HepG2 (cell line): ENCODE results near the gene HPCAL1. TPM values are rescaled to one million over a fixed set of nuclear protein-coding genes. Genes with fewer than 3 reads are reported as not detected.
A peak's percentile ranks its signal among the peaks of the same experiment; 100 is the strongest.

Experiments
- FOXO1 ChIP-seq: sonication (generic); formaldehyde crosslinking; IDR thresholded peaks from 2 replicates; pipeline ENCODE4 v1.4.0; 2020; ENCODE audit warnings: missing genetic modification reagents
- ISL2 ChIP-seq: sonication (generic); formaldehyde crosslinking; IDR thresholded peaks from 2 replicates; pipeline ENCODE4 v1.5.0; 2020; ENCODE audit warnings: missing genetic modification reagents
- REL ChIP-seq: sonication (generic); formaldehyde crosslinking; conservative IDR thresholded peaks from 2 replicates; pipeline ENCODE4 v1.8.0; 2022; ENCODE audit warnings: mild to moderate bottlenecking, missing genetic modification reagents, moderate library complexity
- SP4 ChIP-seq: sonication (generic); formaldehyde crosslinking; IDR thresholded peaks from 2 replicates; pipeline ENCODE4 v1.8.1; 2023; ENCODE audit warnings: mild to moderate bottlenecking, missing genetic modification reagents
- ZFY ChIP-seq: sonication (generic); formaldehyde crosslinking; IDR thresholded peaks from 2 replicates; pipeline ENCODE4 v1.4.0; 2020; ENCODE audit warnings: missing genetic modification reagents
- ZFYVE20 ChIP-seq: sonication (generic); formaldehyde crosslinking; IDR thresholded peaks from 2 replicates; pipeline ENCODE4 v1.8.0; 2023; ENCODE audit warnings: low read depth, mild to moderate bottlenecking, moderate library complexity, missing genetic modification reagents, borderline replicate concordance
- ZNF550 ChIP-seq: sonication (generic); formaldehyde crosslinking; IDR thresholded peaks from 2 replicates; pipeline ENCODE4 v1.4.0; 2020; ENCODE audit warnings: mild to moderate bottlenecking, missing genetic modification reagents, borderline replicate concordance
- ZNF607 ChIP-seq: sonication (generic); formaldehyde crosslinking; IDR thresholded peaks from 2 replicates; pipeline ENCODE4 v1.5.1; 2020; ENCODE audit warnings: missing genetic modification reagents, mild to moderate bottlenecking, borderline replicate concordance
- ZNF770 ChIP-seq: sonication (generic); formaldehyde crosslinking; IDR thresholded peaks from 2 replicates; pipeline ENCODE4 v1.5.0; 2020; ENCODE audit warnings: mild to moderate bottlenecking, missing genetic modification reagents
- ZSCAN29 ChIP-seq: sonication (generic); formaldehyde crosslinking; conservative IDR thresholded peaks from 2 replicates; pipeline ENCODE4 v1.4.0; 2020; ENCODE audit warnings: mild to moderate bottlenecking, missing genetic modification reagents
- polyA plus RNA-seq, 8 experiments: library from polyadenylated mRNA; depleted of rRNA in 3 of 8; stranded (reverse) in 7 of 8; unstranded in 1 of 8; fragments of >200 nt; fragmentation: Illumina TruSeq in 4 of 8; extraction: Trizol in 4 of 8; gene quantifications; 2 replicates each; pipeline versions ENCODE4 v1.2.1 to v1.2.3, GENCODE V29; 2011 to 2016; ENCODE audit warnings: low read depth in 4 of 8, missing spikeins in 1 of 8, mixed read lengths in 1 of 8; ENCODE audit not compliant: insufficient read depth in 1 of 8
- total RNA-seq, 5 experiments: library from RNA; depleted of rRNA; stranded (reverse); fragments of >200 nt; fragmentation: Illumina TruSeq; extraction: Trizol; gene quantifications; 2 replicates each; pipeline ENCODE4 v1.2.3, GENCODE V29; 2016; ENCODE audit warnings: low read depth in 1 of 5
- TF ChIP-seq, protein P1 (sequence below): sonication (generic); formaldehyde crosslinking; IDR thresholded peaks from 2 replicates; pipeline ENCODE4 v1.5.0; 2020; ENCODE audit warnings: mild to moderate bottlenecking, missing genetic modification reagents, borderline replicate concordance
- TF ChIP-seq, protein P2 (sequence below): IDR thresholded peaks from 2 replicates; pipeline ENCODE4 v1.6.1; 2016; ENCODE audit warnings: mild to moderate bottlenecking, missing biosample characterization, missing genetic modification reagents
- TF ChIP-seq, protein P3 (sequence below): sonication (generic); formaldehyde crosslinking; IDR thresholded peaks from 2 replicates; pipeline ENCODE4 v1.4.0; 2020; ENCODE audit warnings: missing genetic modification reagents
- TF ChIP-seq, protein P4 (sequence below): sonication (generic); formaldehyde crosslinking; IDR thresholded peaks from 2 replicates; pipeline ENCODE4 v1.5.0; 2020; ENCODE audit warnings: mild to moderate bottlenecking, missing genetic modification reagents, borderline replicate concordance

The HPCAL1 gene
- total and polyA plus RNA-seq, 2 of the 13 experiments (the other 11 are each of a cell fraction or from before 2014, with no cell fraction given), result 29.5 to 29.9 TPM

DNA sequence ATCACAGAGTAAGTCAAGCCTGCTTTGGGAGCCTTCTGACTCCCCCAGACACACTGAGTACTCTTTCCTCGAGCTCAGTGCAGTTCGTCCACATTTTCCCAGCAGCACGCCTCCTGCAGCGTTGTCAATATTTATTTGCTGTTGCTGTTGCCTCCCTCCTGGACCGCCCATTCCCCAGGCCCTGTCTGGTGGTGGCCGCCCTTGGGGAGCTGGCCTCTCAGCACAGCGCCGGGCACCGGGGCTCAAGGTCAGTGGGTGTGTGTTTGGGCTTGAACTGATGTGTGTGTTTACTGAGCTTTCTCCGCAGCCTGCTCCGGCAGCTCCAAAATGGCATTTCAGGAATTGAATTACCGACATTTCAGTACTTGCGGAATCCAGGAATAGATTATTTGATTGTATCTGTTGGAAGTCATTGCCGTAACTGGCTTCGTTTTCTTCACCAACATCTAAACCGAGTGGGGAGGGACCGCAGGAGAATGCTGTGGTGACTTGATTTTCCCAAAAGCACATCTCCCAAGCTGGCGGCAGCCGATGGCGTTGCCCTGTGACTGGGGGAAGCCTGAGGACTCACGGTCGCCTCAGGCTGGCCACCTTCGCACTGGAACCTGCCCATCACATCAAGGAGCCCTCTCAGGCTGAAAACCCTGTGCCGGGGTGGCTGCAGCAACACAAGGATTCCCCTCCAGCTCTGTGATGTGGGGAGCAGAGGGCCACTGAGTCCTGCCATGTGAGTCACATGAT is 66.0 kb downstream of the HPCAL1 start (continued):
- TF ChIP-seq, protein P1, sequence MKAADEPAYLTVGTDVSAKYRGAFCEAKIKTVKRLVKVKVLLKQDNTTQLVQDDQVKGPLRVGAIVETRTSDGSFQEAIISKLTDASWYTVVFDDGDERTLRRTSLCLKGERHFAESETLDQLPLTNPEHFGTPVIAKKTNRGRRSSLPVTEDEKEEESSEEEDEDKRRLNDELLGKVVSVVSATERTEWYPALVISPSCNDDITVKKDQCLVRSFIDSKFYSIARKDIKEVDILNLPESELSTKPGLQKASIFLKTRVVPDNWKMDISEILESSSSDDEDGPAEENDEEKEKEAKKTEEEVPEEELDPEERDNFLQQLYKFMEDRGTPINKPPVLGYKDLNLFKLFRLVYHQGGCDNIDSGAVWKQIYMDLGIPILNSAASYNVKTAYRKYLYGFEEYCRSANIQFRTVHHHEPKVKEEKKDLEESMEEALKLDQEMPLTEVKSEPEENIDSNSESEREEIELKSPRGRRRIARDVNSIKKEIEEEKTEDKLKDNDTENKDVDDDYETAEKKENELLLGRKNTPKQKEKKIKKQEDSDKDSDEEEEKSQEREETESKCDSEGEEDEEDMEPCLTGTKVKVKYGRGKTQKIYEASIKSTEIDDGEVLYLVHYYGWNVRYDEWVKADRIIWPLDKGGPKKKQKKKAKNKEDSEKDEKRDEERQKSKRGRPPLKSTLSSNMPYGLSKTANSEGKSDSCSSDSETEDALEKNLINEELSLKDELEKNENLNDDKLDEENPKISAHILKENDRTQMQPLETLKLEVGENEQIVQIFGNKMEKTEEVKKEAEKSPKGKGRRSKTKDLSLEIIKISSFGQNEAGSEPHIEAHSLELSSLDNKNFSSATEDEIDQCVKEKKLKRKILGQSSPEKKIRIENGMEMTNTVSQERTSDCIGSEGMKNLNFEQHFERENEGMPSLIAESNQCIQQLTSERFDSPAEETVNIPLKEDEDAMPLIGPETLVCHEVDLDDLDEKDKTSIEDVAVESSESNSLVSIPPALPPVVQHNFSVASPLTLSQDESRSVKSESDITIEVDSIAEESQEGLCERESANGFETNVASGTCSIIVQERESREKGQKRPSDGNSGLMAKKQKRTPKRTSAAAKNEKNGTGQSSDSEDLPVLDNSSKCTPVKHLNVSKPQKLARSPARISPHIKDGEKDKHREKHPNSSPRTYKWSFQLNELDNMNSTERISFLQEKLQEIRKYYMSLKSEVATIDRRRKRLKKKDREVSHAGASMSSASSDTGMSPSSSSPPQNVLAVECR, result peak; percentile 88
- TF ChIP-seq, protein P2, sequence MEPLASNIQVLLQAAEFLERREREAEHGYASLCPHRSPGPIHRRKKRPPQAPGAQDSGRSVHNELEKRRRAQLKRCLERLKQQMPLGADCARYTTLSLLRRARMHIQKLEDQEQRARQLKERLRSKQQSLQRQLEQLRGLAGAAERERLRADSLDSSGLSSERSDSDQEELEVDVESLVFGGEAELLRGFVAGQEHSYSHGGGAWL (CRISPR knock-in tag), result no peak
- TF ChIP-seq, protein P3, sequence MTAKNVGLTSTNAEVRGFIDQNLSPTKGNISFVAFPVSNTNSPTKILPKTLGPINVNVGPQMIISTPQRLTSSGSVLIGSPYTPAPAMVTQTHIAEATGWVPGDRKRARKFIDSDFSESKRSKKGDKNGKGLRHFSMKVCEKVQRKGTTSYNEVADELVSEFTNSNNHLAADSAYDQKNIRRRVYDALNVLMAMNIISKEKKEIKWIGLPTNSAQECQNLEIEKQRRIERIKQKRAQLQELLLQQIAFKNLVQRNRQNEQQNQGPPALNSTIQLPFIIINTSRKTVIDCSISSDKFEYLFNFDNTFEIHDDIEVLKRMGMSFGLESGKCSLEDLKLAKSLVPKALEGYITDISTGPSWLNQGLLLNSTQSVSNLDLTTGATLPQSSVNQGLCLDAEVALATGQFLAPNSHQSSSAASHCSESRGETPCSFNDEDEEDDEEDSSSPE (CRISPR knock-in tag), result peak; percentile 71; the same call in 1 of the 2 replicates
- TF ChIP-seq ISL2 (CRISPR knock-in tag) (peak; percentile 88), ZFY (CRISPR knock-in tag) (peak; percentile 58; the same call in 1 of the 2 replicates), SP4 (CRISPR knock-in tag) (peak; percentile 29; the same call in 1 of the 2 replicates), ZNF607 (peak; percentile 85; the same call in 1 of the 2 replicates), FOXO1 (peak; percentile 98), ZFYVE20 (CRISPR knock-in tag) (no peak), ZSCAN29 (CRISPR knock-in tag) (0 out of 2 replicates have a peak, but pooled peaks have one; percentile 54), ZNF550 (CRISPR knock-in tag) (no peak), ZNF770 (peak; percentile 75), REL (CRISPR knock-in tag) (peak; percentile 82; the same call in 1 of the 2 replicates)
- TF ChIP-seq, protein P4, sequence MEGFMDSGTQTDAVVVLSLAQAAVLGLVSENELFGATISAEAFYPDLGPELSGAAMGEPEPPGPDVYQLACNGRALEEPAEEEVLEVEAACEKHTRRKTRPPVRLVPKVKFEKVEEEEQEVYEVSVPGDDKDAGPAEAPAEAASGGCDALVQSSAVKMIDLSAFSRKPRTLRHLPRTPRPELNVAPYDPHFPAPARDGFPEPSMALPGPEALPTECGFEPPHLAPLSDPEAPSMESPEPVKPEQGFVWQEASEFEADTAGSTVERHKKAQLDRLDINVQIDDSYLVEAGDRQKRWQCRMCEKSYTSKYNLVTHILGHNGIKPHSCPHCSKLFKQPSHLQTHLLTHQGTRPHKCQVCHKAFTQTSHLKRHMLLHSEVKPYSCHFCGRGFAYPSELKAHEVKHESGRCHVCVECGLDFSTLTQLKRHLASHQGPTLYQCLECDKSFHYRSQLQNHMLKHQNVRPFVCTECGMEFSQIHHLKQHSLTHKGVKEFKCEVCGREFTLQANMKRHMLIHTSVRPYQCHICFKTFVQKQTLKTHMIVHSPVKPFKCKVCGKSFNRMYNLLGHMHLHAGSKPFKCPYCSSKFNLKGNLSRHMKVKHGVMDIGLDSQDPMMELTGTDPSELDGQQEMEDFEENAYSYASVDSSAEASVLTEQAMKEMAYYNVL, result peak; percentile 86; the same call in 1 of the 2 replicates
